PC-9 (cell line): Measurements from ENCODE around the gene PDE3B.

Experiments used
- CTCF ChIP-seq: fragments of 200-600 bp; sonication (generic); conservative IDR thresholded peaks from 2 replicates; pipeline ENCODE4 v1.6.1; 2017; ENCODE audit warnings: mixed run types, antibody characterized with exemption, mild to moderate bottlenecking, moderate library complexity
- EZH2 ChIP-seq: fragments of 200-600 bp; sonication (generic); IDR thresholded peaks from 2 replicates; pipeline ENCODE4 v1.8.0; 2017; ENCODE audit warnings: antibody characterized with exemption, low read depth

- TF ChIP-seq CTCF = no peak
- no peak for TF ChIP-seq EZH2
Measured at GRCh38 chr11:14875163-14875562, 231.6 kb downstream of the PDE3B start.
